ENCODE measurements around the gene GLCE.
"Not testable (repeated sequence)": the region's sequence is repeated elsewhere in the genome, so short reads cannot be mapped to it uniquely, and the experiment has no call there.

The GLCE gene

DNA sequence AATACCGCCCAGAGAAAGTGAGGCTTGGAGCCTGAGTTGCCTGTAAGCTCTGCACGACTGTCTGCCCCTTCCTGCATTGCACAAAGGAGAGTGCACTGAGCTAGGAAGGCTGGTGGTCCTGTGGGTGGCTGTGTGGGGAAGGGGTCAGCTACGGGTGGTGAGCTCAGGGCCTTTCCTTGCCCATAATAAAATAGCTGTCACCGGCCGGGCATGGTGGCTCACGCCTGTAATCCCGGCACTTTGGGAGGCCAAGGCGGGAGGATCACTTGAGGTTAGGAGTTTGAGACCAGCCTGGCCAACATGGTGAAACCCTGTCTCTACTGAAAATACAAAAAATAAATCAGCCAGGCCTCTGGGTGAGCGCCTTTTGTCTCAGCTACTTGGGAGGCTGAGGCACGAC lies 131.2 kb downstream of the GLCE start:
- H3K4me1 Mint-ChIP-seq; ATAC-seq (replicated peaks); H3K27ac Mint-ChIP-seq; H3K4me3 Mint-ChIP-seq; H3K9me3 Mint-ChIP-seq; H3K36me3 Mint-ChIP-seq; DNase-seq: not testable (repeated sequence)
- H3K27me3 Mint-ChIP-seq: peaks cover 14 to 17% of the 10 kb centered on the region in 2 donors

DNA sequence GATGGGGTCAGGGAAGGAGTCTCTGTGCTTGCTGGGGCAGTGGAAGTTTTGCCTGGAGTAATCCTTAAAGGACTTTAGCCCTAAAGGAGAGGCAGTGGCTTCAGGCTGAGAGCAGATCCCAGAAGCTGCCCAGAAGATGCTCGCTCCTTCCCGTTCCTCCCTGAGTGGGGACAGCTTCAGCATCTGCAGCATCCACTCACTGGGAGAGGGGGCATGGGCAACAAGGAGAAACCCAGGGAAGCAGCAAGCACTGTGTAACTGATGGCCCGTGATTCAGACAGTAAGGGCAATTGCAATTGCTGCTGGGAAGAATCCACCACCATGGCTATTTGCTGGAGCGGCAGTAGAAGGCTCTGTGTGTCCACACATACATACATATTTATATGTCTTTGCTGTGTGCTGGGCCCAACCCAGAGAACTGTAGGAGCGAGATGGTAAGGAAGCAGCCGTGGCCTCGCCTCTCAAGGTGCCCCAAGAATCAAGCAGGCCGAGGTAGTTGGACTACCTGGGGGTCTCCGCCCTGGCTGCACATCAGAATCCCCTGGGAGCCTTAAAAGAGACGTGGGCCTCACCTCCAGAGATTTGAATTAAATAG lies 132.5 kb downstream of the GLCE start:
- H3K36me3 Mint-ChIP-seq: no peaks in the 10 kb centered on the region
- peaks cover 0 to 1% of the 10 kb centered on the region in 2 donors for H3K9me3 Mint-ChIP-seq
- H3K27ac Mint-ChIP-seq: no peak overlapping the region
- no peaks in the 10 kb centered on the region for H3K4me1 Mint-ChIP-seq
- no peak overlapping the region for H3K4me3 Mint-ChIP-seq
- H3K27me3 Mint-ChIP-seq: peaks cover 26 to 29% of the 10 kb centered on the region in 2 donors
- DNase-seq: no peak
- no peak for ATAC-seq (replicated peaks)

DNA sequence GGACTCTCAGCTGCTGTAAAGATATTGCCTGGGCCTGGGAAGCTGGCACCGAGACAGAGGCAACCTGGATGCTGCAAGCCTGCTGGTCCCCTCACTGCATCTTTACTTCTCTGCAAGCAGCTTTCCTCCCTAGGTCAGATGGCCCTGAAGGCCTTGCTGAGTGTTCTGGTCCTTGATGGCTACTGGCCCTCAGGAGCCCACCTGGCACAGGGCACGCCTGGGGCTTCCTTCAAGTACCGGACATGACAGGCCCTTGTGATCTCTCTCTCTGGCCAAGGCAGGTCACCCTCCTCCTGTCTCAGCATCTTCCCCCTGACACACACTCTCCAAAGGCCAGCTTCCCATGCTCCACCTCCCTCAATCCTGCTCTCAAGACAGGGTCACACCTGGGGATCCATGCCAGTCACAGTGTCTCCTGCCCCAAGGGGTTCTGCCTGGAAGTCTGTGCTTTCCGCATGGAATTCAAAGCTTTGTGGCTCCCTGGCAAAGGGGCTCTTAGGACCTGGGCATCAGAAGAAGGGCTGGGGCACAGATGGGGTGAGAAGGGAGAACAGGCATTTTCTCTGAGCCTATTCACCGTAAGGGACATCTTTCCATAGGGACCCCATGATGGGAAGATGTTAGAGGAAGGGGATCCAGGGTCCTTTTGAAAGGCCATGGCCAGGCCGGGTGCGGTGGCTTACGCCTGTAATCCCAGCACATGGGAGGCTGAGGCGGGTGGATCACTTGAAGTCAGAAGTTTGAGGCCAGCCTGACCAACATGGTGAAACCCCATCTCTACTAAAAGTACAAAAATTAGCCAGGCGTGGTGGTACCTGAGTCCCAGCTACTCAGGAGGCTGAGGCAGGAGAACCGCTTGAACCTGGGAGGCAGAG lies 133.5 kb downstream of the GLCE start:
- Mint-ChIP-seq H3K27me3 (peaks cover 26 to 39% of the 10 kb centered on the region in 2 donors), H3K9me3 (peaks cover 0 to 1% of the 10 kb centered on the region in 2 donors), H3K4me3 (no peak overlapping the region), H3K4me1 (peaks cover 0 to 1% of the 10 kb centered on the region in 2 donors), H3K36me3 (no peaks in the 10 kb centered on the region), H3K27ac (no peak overlapping the region)
- DNase-seq (no peak), ATAC-seq (replicated peaks) (no peak)

DNA sequence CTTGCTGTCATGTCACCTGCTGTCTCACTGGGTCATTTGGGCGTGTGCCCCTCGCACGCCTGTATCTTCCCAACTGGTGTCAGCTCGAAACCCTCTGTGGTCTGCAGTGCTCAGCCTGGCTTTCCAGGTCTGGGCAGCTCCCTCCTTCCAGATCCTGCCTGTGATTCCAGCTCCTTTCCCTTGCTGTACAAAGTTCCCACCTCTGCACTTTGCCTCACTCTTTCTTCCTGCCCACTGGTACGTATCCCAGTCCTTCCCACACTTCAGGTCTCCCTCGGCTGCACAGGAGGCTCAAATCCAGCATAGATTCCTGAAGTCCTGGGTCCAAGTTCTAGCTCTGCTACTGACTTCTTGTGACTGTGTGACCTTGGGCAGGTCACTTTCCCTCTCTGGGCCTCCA lies 136.2 kb downstream of the GLCE start:
- H3K4me1 Mint-ChIP-seq: peaks cover 4 to 6% of the 10 kb centered on the region in 2 donors
- H3K36me3 Mint-ChIP-seq: no peaks in the 10 kb centered on the region
- H3K27me3 Mint-ChIP-seq: peaks cover 46 to 62% of the 10 kb centered on the region in 2 donors
- ATAC-seq (replicated peaks) (no peak), DNase-seq (no peak)
- H3K9me3 Mint-ChIP-seq: peaks cover 0 to 1% of the 10 kb centered on the region in 2 donors
- H3K27ac Mint-ChIP-seq: no peak overlapping the region
- H3K4me3 Mint-ChIP-seq: no peak overlapping the region

DNA sequence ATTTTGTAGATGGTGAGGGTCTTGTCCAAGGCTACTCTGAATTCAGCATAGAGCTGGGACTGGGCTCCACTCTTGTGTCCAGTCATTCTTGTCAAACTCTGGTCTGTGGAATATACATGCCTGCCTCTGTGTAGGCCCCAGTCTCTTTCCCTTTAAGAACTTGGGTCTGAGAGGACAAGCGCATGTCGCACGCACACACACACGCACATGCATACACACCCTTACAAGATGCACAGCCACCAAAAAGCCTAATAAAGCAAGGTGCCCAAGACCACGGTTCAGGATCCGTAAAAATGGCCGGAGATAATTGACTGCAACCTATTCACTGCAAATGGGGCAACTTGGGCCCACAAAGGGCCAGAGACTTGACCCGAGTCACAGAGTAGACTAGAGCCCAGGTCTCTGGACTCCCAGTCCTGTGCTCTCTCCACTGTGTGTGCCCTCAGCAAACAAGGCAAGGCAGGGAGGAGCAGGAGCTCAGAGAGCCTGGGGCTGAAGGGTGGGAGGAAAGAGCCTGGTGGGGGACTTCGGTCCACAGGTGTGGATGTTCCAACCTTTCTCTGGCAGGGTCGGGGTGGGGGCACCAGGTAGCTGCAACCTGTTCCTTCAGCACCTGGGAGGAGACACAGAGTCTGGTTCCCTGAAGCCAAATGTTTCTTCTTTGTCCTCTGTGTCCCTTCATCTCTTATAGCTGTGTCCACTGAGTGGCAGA lies 137.4 kb downstream of the GLCE start:
- H3K4me3 Mint-ChIP-seq: peak overlapping the region in 1 of 2 donors; percentile 75
- DNase-seq: no peak
- peaks cover 0 to 1% of the 10 kb centered on the region in 2 donors for H3K9me3 Mint-ChIP-seq
- no peaks in the 10 kb centered on the region for H3K36me3 Mint-ChIP-seq
- peaks cover 4 to 6% of the 10 kb centered on the region in 2 donors for H3K4me1 Mint-ChIP-seq
- peaks cover 56 to 72% of the 10 kb centered on the region in 2 donors for H3K27me3 Mint-ChIP-seq
- no peak overlapping the region for H3K27ac Mint-ChIP-seq
- ATAC-seq (replicated peaks): no peak

DNA sequence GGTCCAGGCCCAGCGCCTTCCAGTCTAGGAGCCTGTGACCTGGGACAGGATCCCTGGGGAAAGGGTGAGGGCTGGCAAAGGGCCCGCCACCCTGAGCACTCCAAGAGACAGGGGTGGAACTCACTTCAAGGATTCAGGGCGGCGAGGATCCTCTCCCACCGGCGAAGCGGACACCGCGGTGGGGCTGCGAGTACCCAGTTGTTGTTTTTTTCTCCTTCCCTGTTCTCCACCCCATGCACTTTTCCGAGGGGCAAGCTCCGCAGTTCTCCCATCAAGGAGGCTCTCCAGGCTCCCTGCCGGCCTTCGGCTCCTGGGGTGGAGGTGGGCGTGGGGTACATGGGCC lies 137.9 kb downstream of the GLCE start:
- peaks cover 0 to 1% of the 10 kb centered on the region in 2 donors for H3K9me3 Mint-ChIP-seq
- peaks cover 4 to 6% of the 10 kb centered on the region in 2 donors for H3K4me1 Mint-ChIP-seq
- no peaks in the 10 kb centered on the region for H3K36me3 Mint-ChIP-seq
- H3K27me3 Mint-ChIP-seq: peaks cover 60 to 77% of the 10 kb centered on the region in 2 donors
- ATAC-seq (replicated peaks): no peak
- peak overlapping the region; percentile 75 for H3K4me3 Mint-ChIP-seq
- no peak overlapping the region for H3K27ac Mint-ChIP-seq
- DNase-seq: no peak

DNA sequence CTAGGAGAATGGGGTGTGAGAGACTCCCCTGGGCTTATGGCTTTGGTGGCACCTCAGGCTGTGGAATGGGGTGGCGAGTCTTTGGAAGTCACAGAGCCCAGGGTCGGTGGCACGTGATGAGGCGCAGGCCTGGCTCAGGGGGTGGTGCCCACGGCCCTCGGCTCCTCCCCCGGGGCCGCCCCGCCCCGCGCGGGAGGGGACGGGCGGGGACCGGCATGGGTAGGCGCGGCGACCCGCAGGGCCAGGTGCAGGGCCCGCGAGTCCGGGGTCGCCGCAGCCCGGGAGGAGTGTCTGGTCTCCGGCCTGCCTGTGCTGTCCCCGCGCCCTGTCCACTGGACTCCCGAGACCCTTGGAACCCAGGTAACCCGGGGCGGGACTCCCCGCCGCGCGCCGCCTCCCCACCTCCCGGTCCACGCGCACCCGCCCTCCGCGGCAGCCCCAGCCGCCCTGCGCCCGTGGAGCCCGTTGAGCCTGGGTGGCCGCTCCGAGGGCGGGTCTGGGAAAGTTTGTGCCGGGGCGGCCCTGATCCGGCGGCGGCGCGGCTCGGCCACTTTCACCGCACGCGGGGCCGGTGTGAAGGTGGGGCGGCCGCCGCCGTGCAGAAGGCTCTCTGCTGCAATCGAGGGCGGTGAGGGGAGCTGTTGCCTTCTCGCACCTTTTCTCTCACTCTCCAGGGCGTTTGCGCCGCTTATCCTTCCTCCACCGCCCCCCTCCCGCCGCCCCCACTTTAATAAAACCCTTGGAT lies 138.4 kb downstream of the GLCE start, which contains the start of gene PAQR5:
Gene PAQR5, plus strand, starts transcription at position 216 of the 745 bp plus-strand sequence. CDS start 61,169 bp downstream, outside the sequence.
- ATAC-seq (replicated peaks) (peak; percentile 55 to 66), DNase-seq (no peak)
- Mint-ChIP-seq H3K27me3 (peaks cover 63 to 80% of the 10 kb centered on the region in 2 donors), H3K27ac (peak within 1 kb of the TSS; percentile 6), H3K4me1 (peaks cover 4 to 6% of the 10 kb centered on the region in 2 donors), H3K36me3 (no peaks in the 10 kb centered on the region), H3K4me3 (peak within 1 kb of the TSS; percentile 75), H3K9me3 (peaks cover 0 to 1% of the 10 kb centered on the region in 2 donors)

DNA sequence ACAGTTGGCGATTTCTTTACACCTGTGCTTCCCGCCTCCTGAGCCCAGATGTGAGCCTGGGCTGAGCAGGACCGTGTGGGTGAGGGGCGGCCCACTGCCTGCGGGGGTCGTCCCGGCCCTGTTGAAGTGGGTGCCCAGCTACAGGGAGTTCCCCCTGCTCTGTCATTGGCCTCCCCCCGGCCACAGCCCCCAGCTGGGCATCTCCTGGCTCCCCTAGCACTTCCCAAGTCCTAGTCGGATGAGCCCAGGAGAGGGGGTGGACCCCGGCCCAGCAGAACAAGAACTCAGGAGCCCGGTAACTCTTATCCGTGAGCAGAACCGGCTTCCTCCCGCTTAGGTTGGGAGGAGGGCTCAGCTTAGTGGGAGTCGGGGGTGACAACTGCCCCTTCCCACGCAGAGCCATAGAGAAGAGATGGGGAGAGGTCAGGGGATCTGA lies 139.0 kb downstream of the GLCE start:
- Mint-ChIP-seq H3K36me3 (no peaks in the 10 kb centered on the region), H3K4me3 (peak overlapping the region; percentile 48 to 61), H3K27me3 (peaks cover 63 to 75% of the 10 kb centered on the region in 2 donors), H3K9me3 (peaks cover 0 to 1% of the 10 kb centered on the region in 2 donors), H3K4me1 (peaks cover 4 to 6% of the 10 kb centered on the region in 2 donors), H3K27ac (peak overlapping the region; percentile 6)
- DNase-seq (no peak), ATAC-seq (replicated peaks) (peak in 1 of 2 donors; percentile 6)

DNA sequence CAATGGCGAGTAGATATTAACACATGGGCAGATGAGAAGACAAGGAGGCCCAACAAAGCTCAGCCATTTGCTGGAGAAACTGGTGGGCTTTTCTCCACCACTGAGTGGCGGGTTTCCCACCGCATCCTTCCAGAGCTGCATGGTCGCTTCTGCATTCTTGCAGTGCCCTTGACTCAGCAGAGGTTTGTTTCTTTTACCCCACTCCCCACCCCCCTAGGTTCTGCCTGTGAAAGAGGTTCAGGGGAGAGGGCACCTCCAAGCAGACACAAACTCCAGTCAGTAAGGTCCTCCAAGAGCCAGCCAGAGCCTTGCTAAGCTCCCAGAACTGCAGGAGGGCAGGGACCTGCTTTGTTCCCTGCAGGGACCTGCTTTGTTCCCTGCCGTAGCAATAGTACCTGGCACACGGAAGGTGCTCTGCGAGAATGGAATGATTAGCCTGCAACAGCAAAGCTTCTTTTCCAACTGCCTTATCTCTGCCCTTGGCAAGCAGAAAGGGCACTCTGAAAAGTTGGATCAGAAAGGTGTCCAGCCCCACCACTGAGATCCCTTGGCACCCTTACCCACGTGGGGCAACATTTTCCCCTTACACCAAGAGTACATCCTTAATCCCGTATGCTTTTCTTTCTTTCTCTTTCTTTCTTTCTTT lies 139.6 kb downstream of the GLCE start:
- Mint-ChIP-seq H3K9me3 (no peaks in the 10 kb centered on the region), H3K27me3 (peaks cover 59 to 69% of the 10 kb centered on the region in 2 donors), H3K4me1 (peaks cover 4 to 6% of the 10 kb centered on the region in 2 donors), H3K4me3 (no peak overlapping the region), H3K36me3 (no peaks in the 10 kb centered on the region), H3K27ac (no peak overlapping the region)
- DNase-seq (no peak), ATAC-seq (replicated peaks) (no peak)

DNA sequence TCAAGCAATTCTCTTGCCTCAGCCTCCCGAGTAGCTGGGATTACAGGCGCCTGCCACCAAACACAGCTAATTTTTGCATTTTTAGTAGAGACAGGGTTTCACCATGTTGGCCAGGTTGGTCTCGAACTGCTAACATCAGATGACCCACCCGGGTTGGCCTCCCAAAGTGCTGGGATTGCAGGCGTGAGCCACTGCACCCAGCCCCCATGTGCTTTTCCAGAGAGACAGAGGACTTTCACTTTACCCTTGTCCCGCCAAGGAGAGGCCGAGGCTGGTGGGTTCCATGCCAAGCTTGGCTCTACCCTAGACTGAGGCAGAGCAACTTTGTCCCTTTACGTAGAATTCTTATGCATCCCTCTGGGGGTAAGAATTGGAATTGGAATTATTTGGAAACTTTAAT lies 140.7 kb downstream of the GLCE start:
- H3K4me1 Mint-ChIP-seq; H3K27ac Mint-ChIP-seq; ATAC-seq (replicated peaks); DNase-seq; H3K36me3 Mint-ChIP-seq; H3K9me3 Mint-ChIP-seq; H3K4me3 Mint-ChIP-seq: not testable (repeated sequence)
- peaks cover 53 to 67% of the 10 kb centered on the region in 2 donors for H3K27me3 Mint-ChIP-seq

DNA sequence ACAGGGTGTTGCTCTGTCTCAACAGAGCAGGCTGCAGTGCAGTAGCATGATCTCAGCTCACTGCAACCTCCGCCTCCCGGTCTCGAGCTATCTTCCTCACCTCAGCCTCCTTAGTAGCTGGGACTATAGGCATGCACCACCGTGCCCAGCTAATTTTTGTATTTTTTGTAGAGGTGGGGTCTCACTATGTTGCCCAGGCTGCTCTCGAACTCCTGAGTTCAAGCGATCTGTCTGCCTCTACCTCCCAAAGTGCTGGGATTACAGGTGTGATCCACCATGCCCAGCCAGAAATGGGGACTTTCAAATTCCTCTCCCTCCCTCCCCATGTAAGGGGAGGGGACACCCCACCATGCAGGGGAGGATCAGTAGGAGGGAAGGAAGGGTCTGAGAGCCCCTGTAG lies 141.7 kb downstream of the GLCE start:
- not testable (repeated sequence) for H3K4me3 Mint-ChIP-seq; ATAC-seq (replicated peaks); H3K27ac Mint-ChIP-seq; H3K4me1 Mint-ChIP-seq; H3K36me3 Mint-ChIP-seq; DNase-seq; H3K9me3 Mint-ChIP-seq
- peaks cover 46 to 66% of the 10 kb centered on the region in 2 donors for H3K27me3 Mint-ChIP-seq

DNA sequence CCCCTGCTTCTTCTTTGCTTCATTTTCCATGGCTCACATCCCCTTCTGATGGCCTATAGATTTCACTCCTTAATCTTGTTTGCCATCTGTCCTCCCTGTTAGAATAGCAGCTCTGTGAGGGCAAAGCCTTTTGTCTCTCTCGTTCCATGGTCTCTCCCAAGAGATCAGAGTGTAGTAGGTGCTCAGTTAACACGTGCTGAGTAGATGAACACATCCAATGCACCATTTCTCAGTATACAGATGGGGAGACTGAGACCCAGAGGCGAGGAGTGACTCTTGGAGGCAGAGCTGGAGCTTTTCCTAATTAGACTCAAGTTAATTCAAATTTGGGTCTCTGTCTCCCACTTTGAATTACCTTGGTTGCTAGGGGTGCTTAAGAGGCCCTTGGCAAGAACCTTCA lies 142.5 kb downstream of the GLCE start:
- DNase-seq (no peak), ATAC-seq (replicated peaks) (no peak)
- Mint-ChIP-seq H3K9me3 (peaks cover 0 to 2% of the 10 kb centered on the region in 2 donors), H3K4me3 (no peak overlapping the region), H3K27me3 (peaks cover 46 to 65% of the 10 kb centered on the region in 2 donors), H3K36me3 (no peaks in the 10 kb centered on the region), H3K4me1 (peaks cover 4 to 6% of the 10 kb centered on the region in 2 donors), H3K27ac (no peak overlapping the region)

DNA sequence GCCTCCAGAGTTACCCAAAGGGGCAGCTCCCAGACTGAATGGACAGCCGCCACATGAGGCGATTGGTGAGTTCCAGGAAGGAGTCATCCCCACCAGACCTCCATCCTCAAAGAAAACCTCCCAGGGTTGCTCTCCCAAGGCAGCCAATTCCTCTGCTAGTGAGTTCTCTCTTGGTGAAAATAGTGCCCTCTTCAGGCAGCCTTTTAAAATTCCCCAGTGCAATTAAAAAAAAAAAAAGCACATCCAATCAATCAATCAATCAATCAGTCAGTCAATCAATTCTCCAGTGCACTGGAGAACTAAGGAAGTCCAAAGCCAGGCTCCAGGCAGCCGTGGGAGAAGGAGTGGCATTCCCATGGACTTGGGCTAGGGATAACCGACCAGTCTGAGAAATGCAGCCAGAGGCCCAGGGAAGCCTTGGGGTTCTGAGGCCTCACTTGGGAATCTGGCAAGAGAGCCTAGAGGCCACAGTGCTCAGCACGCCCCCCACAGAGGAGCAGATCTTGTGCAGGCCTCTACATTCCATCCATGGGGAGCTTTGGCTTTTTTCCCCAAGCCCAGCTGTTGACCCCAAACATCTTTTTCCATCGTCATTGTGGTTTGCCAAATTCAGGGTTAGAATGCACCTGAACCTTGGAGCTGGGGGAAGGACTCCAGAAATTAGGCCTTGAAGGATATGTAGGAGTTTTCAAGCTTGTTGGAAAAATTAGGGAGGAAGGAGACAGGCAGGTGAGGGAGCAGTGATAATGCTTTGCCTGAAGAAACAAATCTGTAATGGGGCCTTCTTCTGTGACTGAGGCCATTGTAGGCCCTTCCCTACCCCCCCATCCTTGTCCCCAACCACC lies 143.1 kb downstream of the GLCE start:
- no peak overlapping the region for H3K4me3 Mint-ChIP-seq
- H3K4me1 Mint-ChIP-seq: peaks cover 3 to 6% of the 10 kb centered on the region in 2 donors
- H3K9me3 Mint-ChIP-seq: peaks cover 0 to 2% of the 10 kb centered on the region in 2 donors
- peaks cover 49 to 61% of the 10 kb centered on the region in 2 donors for H3K27me3 Mint-ChIP-seq
- no peak for DNase-seq
- no peaks in the 10 kb centered on the region for H3K36me3 Mint-ChIP-seq
- H3K27ac Mint-ChIP-seq: no peak overlapping the region
- ATAC-seq (replicated peaks): no peak

Measured in stimulated activated naive B cell treated with anti-CD40 and anti-IgM and Interleukin-4, amounts not matched to agents 10 μg/mL and 1 μg/mL and 100 μg/mL, for 72 hours (primary cell).